KMS-11 (cell line): ENCODE results near the gene SUCO.
A peak's percentile ranks its signal among the peaks of the same experiment; 100 is the strongest.

Source experiments
- H2AFZ ChIP-seq: fragments of 200-600 bp; sonication (generic); 2 replicates; pipeline ENCODE4 v1.6.1; 2016; ENCODE audit warnings: antibody characterized with exemption, mixed run types, low read depth
- H3K27ac ChIP-seq: fragments of 200-600 bp; sonication (generic); 2 replicates; pipeline ENCODE4 v1.6.1; 2016; ENCODE audit warnings: mild to moderate bottlenecking, mixed run types
- H3K27me3 ChIP-seq: fragments of 200-600 bp; sonication (generic); 2 replicates; pipeline ENCODE4 v1.6.1; 2017; ENCODE audit warnings: mild to moderate bottlenecking, low read depth, mixed run types, moderate library complexity; ENCODE audit not compliant: insufficient read depth
- H3K36me3 ChIP-seq: fragments of 200-600 bp; sonication (generic); 2 replicates; pipeline ENCODE4 v1.6.1; 2017; ENCODE audit warnings: mild to moderate bottlenecking, mixed run types; ENCODE audit not compliant: insufficient read depth
- H3K4me1 ChIP-seq: fragments of 200-600 bp; sonication (generic); 2 replicates; pipeline ENCODE4 v1.6.1; 2016; ENCODE audit warnings: mild to moderate bottlenecking, low read depth, mixed run types; ENCODE audit not compliant: poor library complexity, severe bottlenecking
- H3K4me2 ChIP-seq: fragments of 200-600 bp; sonication (generic); 2 replicates; pipeline ENCODE4 v1.7.0; 2016; ENCODE audit warnings: mild to moderate bottlenecking, mixed run types
- H3K4me3 ChIP-seq: fragments of 200-600 bp; sonication (generic); IDR thresholded peaks from 2 replicates; pipeline ENCODE4 v1.6.1; 2017; ENCODE audit warnings: low read depth, low read length, mixed read lengths; ENCODE audit not compliant: insufficient read depth
- H3K79me2 ChIP-seq: fragments of 200-600 bp; sonication (generic); 2 replicates; pipeline ENCODE4 v1.6.1; 2016; ENCODE audit warnings: low read depth, mixed run types; ENCODE audit not compliant: insufficient read depth
- H3K9ac ChIP-seq: fragments of 200-600 bp; sonication (generic); 2 replicates; pipeline ENCODE4 v1.6.1; 2016; ENCODE audit warnings: mild to moderate bottlenecking, mixed run types
- H4K20me1 ChIP-seq: fragments of 200-600 bp; sonication (generic); 2 replicates; pipeline ENCODE4 v1.6.1; 2016; ENCODE audit warnings: mild to moderate bottlenecking, mixed run types; ENCODE audit not compliant: insufficient read depth
- TF ChIP-seq, protein P1 (sequence below): fragments of 200-600 bp; sonication (generic); conservative IDR thresholded peaks from 2 replicates; pipeline ENCODE4 v1.6.1; 2017; ENCODE audit warnings: low read depth, mild to moderate bottlenecking, antibody characterized with exemption, low read length, moderate library complexity, mixed read lengths

The SUCO gene

DNA sequence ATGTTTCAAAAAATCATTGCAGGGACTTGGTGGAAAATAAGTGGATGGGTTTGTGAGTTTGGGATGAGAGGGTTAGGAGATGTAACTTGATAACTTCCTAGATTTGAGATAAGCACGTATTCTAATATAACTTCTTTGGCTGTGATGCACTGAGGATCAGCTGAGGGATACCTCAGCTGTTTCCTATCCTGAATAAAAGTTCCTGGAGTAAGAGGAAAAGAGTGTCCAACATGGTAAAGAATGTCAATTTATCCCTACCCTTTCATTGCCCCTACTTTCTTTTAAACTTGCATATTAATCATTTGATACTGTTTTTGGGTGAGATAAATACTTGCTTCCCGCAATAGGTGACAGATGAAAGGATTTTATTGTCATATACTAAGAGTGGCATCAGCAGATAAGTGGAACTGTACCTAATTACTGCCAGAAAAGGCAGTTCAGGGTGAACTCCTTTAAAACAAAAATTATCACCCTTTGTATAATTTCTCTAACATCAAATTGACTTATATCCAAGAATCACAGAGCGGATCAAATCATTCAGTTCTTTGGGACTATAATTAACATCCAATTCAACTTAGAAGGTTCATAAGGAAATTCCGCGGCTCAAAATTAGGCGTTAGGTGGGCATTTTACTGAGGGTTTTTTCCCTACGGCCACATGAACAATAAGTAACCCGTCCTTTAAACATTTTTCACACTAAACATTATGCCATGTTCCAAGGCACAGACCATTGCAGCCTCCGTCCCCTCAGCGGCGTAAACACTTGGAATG, 1.4 kb upstream of the SUCO start:
- Histone ChIP-seq H3K4me2 (peak overlapping the region; percentile 61), H3K27ac (peak overlapping the region; percentile 88), H3K9ac (peak overlapping the region; percentile 91), H3K4me3 (peak overlapping the region; percentile 96), H3K36me3 (no peaks in the 10 kb centered on the region), H3K27me3 (no peaks in the 10 kb centered on the region), H3K4me1 (peaks cover 32% of the 10 kb centered on the region), H4K20me1 (peaks cover 8% of the 10 kb centered on the region; the same call in 1 of the 2 replicates), H2AFZ (peak overlapping the region; percentile 64), H3K79me2 (peaks cover 33% of the 10 kb centered on the region)
- TF ChIP-seq, protein P1, sequence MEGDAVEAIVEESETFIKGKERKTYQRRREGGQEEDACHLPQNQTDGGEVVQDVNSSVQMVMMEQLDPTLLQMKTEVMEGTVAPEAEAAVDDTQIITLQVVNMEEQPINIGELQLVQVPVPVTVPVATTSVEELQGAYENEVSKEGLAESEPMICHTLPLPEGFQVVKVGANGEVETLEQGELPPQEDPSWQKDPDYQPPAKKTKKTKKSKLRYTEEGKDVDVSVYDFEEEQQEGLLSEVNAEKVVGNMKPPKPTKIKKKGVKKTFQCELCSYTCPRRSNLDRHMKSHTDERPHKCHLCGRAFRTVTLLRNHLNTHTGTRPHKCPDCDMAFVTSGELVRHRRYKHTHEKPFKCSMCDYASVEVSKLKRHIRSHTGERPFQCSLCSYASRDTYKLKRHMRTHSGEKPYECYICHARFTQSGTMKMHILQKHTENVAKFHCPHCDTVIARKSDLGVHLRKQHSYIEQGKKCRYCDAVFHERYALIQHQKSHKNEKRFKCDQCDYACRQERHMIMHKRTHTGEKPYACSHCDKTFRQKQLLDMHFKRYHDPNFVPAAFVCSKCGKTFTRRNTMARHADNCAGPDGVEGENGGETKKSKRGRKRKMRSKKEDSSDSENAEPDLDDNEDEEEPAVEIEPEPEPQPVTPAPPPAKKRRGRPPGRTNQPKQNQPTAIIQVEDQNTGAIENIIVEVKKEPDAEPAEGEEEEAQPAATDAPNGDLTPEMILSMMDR: no peak

- Histone ChIP-seq H4K20me1 (peaks cover 8% of the 10 kb centered on the region; the same call in 1 of the 2 replicates), H3K4me1 (peaks cover 32% of the 10 kb centered on the region), H3K9ac (peak overlapping the region; percentile 91), H3K36me3 (no peaks in the 10 kb centered on the region), H3K27ac (peak overlapping the region; percentile 88), H3K4me2 (peak overlapping the region; percentile 61), H2AFZ (peak overlapping the region; percentile 64), H3K79me2 (peaks cover 39% of the 10 kb centered on the region), H3K4me3 (peak overlapping the region; percentile 96), H3K27me3 (no peaks in the 10 kb centered on the region)
- TF ChIP-seq, protein P1: no peak
Observed at GRCh38 chr1:172532183-172532699, 709 bp upstream of the SUCO start.

DNA sequence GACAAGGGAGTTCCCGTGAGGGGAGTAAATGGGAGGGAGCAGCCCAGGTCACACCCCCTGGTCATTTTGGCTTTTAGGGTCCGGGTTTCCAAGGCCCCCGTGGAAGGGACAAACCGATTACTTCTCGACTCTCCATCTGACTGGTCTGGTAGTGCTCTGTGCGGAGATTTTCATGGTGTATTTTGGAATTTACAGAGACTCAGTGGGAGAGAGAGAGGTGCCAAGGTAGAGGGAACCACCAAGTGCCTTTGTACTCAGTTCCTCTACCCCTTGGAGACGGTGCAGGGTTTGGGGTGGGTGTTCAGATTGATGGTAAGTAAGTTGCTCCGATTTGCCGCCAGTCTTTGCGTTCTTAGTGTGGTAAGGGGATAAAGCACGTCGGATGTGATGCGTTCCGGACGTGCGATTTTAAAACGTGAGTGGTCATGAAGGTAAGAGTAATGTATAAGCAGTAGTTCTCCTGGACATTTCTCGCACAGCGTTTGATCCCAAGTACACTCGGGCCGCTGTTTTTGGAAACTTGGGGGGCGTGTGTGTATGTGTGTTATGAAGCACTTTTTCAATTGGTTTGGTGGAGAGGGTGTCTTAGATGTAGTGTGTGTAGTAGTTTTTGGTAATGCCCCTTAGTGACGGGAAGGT, 682 bp downstream of the SUCO start:
- H3K4me1 ChIP-seq: peaks cover 32% of the 10 kb centered on the region
- H3K27me3 ChIP-seq: no peaks in the 10 kb centered on the region
- no peaks in the 10 kb centered on the region for H3K36me3 ChIP-seq
- peak overlapping the region; percentile 91 for H3K9ac ChIP-seq
- TF ChIP-seq, protein P1: no peak
- H4K20me1 ChIP-seq: peaks cover 8% of the 10 kb centered on the region; the same call in 1 of the 2 replicates
- H2AFZ ChIP-seq: peak overlapping the region; percentile 77
- H3K4me3 ChIP-seq: peak overlapping the region; percentile 97
- H3K27ac ChIP-seq: peak overlapping the region; percentile 88
- peaks cover 53% of the 10 kb centered on the region for H3K79me2 ChIP-seq
- H3K4me2 ChIP-seq: peak overlapping the region; percentile 79

- Histone ChIP-seq H2AFZ (no peak overlapping the region), H3K79me2 (peaks cover 79% of the 10 kb centered on the region), H3K4me3 (no peak overlapping the region), H3K4me2 (peak overlapping the region; percentile 79; the same call in 1 of the 2 replicates), H3K36me3 (no peaks in the 10 kb centered on the region), H3K27me3 (no peaks in the 10 kb centered on the region), H4K20me1 (peaks cover 10% of the 10 kb centered on the region; the same call in 1 of the 2 replicates), H3K27ac (no peak overlapping the region), H3K4me1 (peaks cover 30% of the 10 kb centered on the region), H3K9ac (no peak overlapping the region)
- TF ChIP-seq, protein P1: no peak
Observed at GRCh38 chr1:172536256-172536655, 3.3 kb downstream of the SUCO start.
